PFSK-1 (cell line): ENCODE data around the gene PET100.

Experiments used
- FOXP2 ChIP-seq: optimal IDR thresholded peaks from 2 replicates; pipeline ENCODE3; 2011; ENCODE audit warnings: borderline replicate concordance, control low read depth, inconsistent platforms; ENCODE audit not compliant: insufficient read depth; ENCODE audit errors: extremely low read length, extremely low read depth
- POLR2AphosphoS5 ChIP-seq: IDR thresholded peaks from 2 replicates; pipeline ENCODE4 v1.6.1; 2012; ENCODE audit warnings: low read depth, mild to moderate bottlenecking, control low read depth, low read length, moderate library complexity
- SIN3A ChIP-seq: IDR thresholded peaks from 2 replicates; pipeline ENCODE4 v1.6.1; 2012; ENCODE audit warnings: mild to moderate bottlenecking, low read length, moderate library complexity, borderline replicate concordance; ENCODE audit not compliant: insufficient read depth
- TAF1 ChIP-seq: IDR thresholded peaks from 2 replicates; pipeline ENCODE4 v1.6.1; 2012; ENCODE audit warnings: low read length, control low read depth, borderline replicate concordance; ENCODE audit not compliant: insufficient read depth
- TF ChIP-seq, protein P1 (sequence below), 2 experiments: IDR thresholded peaks; 2 replicates each; pipeline versions ENCODE4 v1.6.1 to v1.8.0; 2011 to 2012; ENCODE audit warnings: low read depth in 2 of 2, low read length in 2 of 2, control low read depth in 1 of 2, inconsistent platforms in 1 of 2, mild to moderate bottlenecking in 1 of 2, moderate library complexity in 1 of 2; ENCODE audit not compliant: insufficient read depth in 1 of 2

PET100 gene

GRCh38 chr19:7627166-7627565 is 2.4 kb upstream of the PET100 start:
- TF ChIP-seq, protein P1, sequence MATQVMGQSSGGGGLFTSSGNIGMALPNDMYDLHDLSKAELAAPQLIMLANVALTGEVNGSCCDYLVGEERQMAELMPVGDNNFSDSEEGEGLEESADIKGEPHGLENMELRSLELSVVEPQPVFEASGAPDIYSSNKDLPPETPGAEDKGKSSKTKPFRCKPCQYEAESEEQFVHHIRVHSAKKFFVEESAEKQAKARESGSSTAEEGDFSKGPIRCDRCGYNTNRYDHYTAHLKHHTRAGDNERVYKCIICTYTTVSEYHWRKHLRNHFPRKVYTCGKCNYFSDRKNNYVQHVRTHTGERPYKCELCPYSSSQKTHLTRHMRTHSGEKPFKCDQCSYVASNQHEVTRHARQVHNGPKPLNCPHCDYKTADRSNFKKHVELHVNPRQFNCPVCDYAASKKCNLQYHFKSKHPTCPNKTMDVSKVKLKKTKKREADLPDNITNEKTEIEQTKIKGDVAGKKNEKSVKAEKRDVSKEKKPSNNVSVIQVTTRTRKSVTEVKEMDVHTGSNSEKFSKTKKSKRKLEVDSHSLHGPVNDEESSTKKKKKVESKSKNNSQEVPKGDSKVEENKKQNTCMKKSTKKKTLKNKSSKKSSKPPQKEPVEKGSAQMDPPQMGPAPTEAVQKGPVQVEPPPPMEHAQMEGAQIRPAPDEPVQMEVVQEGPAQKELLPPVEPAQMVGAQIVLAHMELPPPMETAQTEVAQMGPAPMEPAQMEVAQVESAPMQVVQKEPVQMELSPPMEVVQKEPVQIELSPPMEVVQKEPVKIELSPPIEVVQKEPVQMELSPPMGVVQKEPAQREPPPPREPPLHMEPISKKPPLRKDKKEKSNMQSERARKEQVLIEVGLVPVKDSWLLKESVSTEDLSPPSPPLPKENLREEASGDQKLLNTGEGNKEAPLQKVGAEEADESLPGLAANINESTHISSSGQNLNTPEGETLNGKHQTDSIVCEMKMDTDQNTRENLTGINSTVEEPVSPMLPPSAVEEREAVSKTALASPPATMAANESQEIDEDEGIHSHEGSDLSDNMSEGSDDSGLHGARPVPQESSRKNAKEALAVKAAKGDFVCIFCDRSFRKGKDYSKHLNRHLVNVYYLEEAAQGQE (IDR thresholded peaks at IDR 0.05; ENCODE audit: insufficient read depth in 1 of 2, low read depth in 2 of 2, low read length in 2 of 2), result no peak

DNA sequence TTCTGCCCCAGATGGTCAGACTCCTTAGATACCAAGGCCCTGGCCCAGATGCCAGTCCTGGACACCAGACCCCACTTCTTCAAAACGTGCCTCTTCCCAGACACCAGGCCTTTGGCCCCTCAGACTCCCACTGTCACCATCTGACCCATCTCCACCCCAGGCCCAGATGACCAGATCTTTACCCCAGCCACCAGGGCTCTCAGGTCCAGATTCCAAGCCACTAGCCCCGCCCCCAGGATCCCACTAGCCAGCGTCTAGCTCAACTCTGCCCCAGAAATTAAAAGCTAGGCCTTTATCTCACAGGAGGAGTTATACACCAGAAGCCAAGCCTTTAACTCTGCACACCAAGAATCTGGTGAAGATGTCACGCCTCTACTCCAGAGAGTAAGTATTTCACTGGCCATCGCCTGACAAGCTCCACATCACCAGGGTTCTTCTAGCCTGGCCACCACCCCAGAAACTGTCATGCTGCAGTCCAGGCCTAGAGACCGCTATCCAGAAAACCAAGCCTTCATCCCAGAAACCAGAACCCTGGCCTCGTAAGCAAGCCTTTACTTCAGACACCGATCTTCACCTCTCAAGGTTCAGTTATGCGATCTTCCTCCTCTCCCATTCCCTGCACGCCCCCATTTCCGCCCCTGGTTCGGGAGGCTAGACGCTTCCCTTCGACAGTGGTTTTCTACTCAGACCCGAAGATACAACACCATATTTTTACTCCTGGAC is 843 bp upstream of the PET100 start:
- TF ChIP-seq POLR2AphosphoS5 (no peak), SIN3A (no peak), TAF1 (no peak), FOXP2 (no peak)
- TF ChIP-seq, protein P1 (IDR thresholded peaks at IDR 0.05; ENCODE audit: insufficient read depth in 1 of 2, low read depth in 2 of 2, low read length in 2 of 2), result no peak

DNA sequence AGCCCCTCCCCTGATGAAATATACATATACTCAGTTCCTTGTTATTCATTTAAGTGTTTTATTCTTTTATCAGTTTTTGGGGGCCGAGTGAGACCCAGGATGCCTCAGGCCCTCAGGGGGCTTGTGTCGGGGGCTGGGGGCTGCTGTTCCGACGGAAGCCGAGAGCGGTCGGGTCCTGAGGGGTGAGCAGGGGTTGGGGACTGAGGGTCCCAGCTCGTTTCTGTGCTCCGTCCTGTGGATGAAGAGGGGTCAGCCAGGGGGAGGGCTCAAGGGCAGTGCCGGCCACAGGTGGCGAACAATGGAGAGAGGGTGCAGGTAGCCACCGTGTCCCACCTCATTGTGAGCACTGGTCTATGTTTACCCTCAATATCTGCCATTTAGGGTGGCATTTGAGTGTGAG is 2.0 kb downstream of the PET100 start:
- TF ChIP-seq SIN3A (no peak), FOXP2 (no peak), POLR2AphosphoS5 (no peak), TAF1 (no peak)
- TF ChIP-seq, protein P1 (IDR thresholded peaks at IDR 0.05; ENCODE audit: insufficient read depth in 1 of 2, low read depth in 2 of 2, low read length in 2 of 2), result no peak

DNA sequence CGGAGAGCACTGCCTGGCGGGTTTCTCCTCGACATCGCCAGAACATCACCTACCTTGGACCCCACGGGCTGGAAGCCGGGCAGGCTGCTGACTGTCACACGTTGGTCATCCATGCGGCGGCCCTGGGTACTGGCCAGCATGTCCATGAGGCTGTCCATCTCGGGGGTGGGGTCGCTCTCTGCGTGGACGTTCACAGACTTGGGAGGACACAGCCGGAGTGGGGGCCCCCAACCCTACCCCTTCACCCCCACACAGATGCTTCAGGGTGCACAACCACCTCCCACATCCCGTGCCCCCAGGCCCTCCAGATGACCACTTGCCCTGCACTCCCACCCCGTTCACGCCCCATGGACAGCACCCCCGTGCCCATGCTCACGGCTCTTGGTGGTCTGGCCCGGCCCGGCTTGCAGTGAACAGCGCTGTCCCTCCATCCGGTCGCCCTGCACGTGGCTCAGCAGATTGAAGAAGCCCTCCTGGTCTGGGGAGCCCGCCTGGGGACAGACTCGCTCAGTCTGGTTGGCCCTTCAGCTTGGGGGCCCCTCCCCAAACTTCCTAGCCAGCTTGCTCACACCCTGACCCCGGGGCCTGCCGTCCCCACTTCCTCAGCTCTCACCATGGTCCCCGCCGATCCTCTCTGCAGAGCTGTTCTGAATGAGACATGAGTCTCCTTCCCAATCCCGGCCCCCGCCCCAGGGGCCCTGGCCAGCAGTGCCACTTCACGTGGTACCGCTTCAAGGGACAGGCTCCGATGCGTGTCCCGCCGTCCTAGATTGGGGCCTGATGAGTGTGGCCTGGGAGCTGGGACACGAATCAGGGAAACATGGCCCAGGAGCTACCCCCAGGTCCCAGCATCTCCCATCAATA is 3.0 kb downstream of the PET100 start:
- no peak for TF ChIP-seq SIN3A
- TF ChIP-seq TAF1, result no peak
- TF ChIP-seq POLR2AphosphoS5, result no peak
- TF ChIP-seq, protein P1 (IDR thresholded peaks at IDR 0.05; ENCODE audit: insufficient read depth in 1 of 2, low read depth in 2 of 2, low read length in 2 of 2), result no peak
- TF ChIP-seq FOXP2, result no peak
